Type B pancreatic cell (in vitro differentiated cells): Measurements from ENCODE around the gene ABCA2. TPM values are rescaled to one million over a fixed set of nuclear protein-coding genes. Genes with fewer than 3 reads are reported as not detected.
"Not testable (repeated sequence)": the region's sequence is repeated elsewhere in the genome, so short reads cannot be mapped to it uniquely, and the experiment has no call there.

Source experiments
- DNase-seq: peaks from one replicate; pipeline ENCODE4 v3.0.0; 2021; ENCODE audit warnings: mixed read lengths; ENCODE audit not compliant: unreplicated experiment; ENCODE audit errors: extremely low spot score
- H3K27ac Mint-ChIP-seq: 2 replicates; pipeline ENCODE4 v1.8.0; 2021; ENCODE audit warnings: mild to moderate bottlenecking, mixed read lengths
- H3K27me3 Mint-ChIP-seq: 2 replicates; pipeline ENCODE4 v1.8.0; 2021; ENCODE audit warnings: mixed read lengths
- H3K36me3 Mint-ChIP-seq: 2 replicates; pipeline ENCODE4 v1.8.0; 2021; ENCODE audit warnings: mixed read lengths
- H3K4me1 Mint-ChIP-seq: one replicate; pipeline ENCODE4 v1.8.0; 2021; ENCODE audit warnings: mixed read lengths; ENCODE audit not compliant: unreplicated experiment
- H3K4me3 Mint-ChIP-seq: 2 replicates; pipeline ENCODE4 v1.8.0; 2021; ENCODE audit warnings: mild to moderate bottlenecking, mixed read lengths
- H3K9me3 Mint-ChIP-seq: 2 replicates; pipeline ENCODE4 v1.8.0; 2021; ENCODE audit warnings: mixed read lengths
- CTCF ChIP-seq: fragments of 200-600 bp; sonication (generic); conservative IDR thresholded peaks from 2 replicates; pipeline ENCODE4 v1.5.0; 2021; ENCODE audit warnings: antibody characterized with exemption, mild to moderate bottlenecking
- total RNA-seq: library from RNA; stranded (reverse); gene quantifications from 2 replicates; pipeline ENCODE4 v1.2.1, GENCODE V29; 2021; ENCODE audit warnings: low replicate concordance

ABCA2 gene
- total RNA-seq, 1 donor from 2014 or later: 44.7 TPM

DNA sequence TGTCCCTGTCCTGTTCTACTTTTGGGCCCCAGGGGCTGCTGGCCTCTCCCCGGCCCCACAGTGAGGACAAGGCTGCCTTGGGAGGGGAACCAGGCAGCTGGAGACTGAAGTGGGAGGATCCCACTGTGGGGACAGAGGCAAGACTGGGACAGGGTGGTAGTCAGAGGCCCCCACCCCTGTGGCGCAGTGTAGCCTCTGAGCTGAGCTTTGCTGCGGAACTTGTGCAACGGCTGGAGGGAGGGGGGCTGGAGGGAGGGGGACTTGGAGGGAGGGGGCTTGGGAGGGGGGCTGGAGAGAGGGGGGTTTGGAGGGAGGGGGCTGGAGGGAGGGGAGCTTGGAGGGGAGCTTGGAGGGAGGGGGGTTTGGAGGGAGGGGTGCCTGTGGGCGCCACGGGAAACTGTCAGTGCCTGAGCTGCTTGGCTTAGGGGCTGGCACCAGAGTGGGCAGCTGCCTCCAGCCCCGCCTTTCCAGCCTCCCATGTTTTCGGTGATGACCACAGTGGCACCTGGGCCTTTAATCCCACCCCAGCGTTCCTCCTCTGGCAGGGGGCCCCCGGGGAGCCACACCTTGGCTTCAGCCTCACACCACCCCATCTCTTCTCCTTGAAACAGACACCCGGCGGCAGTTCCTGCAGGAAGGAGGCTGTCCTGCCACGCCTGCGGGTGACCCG, 6.1 kb upstream of the ABCA2 start:
- Mint-ChIP-seq H3K4me3 (no peak overlapping the region), H3K9me3 (no peaks in the 10 kb centered on the region), H3K4me1 (no peaks in the 10 kb centered on the region), H3K27ac (no peak overlapping the region), H3K36me3 (no peaks in the 10 kb centered on the region), H3K27me3 (no peaks in the 10 kb centered on the region)
- TF ChIP-seq CTCF: no peak
- DNase-seq: no peak

DNA sequence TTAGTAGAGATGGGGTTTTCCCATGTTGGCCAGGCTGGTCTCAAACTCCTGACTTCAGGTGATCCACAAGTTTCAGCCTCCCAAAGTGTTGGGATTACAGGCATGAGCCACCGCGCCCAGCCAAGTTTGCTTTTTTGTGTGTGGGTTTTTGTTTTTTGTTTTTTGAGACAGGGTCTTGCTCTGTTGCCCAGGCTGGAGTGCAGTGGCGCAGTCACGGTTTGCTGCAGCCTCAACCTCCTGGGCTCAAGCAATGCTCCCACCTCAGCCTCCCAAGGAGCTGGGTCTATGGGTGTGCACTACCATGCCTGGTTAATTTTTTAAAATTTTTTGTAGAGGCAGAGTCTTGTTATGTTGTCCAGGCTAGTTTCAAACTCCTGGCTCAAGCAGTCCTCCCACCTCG, 5.4 kb upstream of the ABCA2 start:
- not testable (repeated sequence) for H3K27ac Mint-ChIP-seq, H3K36me3 Mint-ChIP-seq, H3K9me3 Mint-ChIP-seq, H3K27me3 Mint-ChIP-seq, DNase-seq, H3K4me3 Mint-ChIP-seq, H3K4me1 Mint-ChIP-seq

DNA sequence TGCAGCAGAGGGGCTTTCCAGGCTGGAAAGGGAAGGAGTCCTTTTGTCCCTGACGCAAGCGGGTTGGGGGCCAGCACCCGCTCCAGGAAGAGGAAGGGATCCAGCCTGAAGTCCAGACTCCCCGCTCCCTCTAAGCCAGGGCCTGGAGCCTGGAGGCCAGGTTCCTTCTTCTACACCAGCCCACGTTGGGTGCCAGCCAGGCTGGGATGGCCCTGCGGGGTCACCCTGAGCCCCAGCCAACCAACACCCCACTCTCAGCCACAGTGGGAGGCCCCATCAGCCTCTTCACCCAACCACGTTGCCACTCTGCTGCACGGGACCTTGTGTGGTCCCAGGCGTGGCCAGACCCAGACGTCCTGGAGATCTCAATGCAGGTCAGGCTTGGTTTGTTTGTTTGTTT, 4.8 kb upstream of the ABCA2 start:
- TF ChIP-seq CTCF: no peak
- Mint-ChIP-seq H3K4me3 (no peak overlapping the region), H3K9me3 (no peaks in the 10 kb centered on the region), H3K27ac (no peak overlapping the region), H3K27me3 (no peaks in the 10 kb centered on the region), H3K36me3 (no peaks in the 10 kb centered on the region), H3K4me1 (no peaks in the 10 kb centered on the region)
- DNase-seq: no peak

GRCh38 chr9:137031904-137032640, 4.0 kb upstream of the ABCA2 start, which contains the start of gene FUT7:
TSS of gene FUT7 (minus strand) at chr9:137032088. CDS start at chr9:137031991, 97 bp downstream.
- H3K9me3 Mint-ChIP-seq: no peaks in the 10 kb centered on the region
- no peaks in the 10 kb centered on the region for H3K4me1 Mint-ChIP-seq
- H3K4me3 Mint-ChIP-seq: no peak within 1 kb of the TSS
- no peaks in the 10 kb centered on the region for H3K27me3 Mint-ChIP-seq
- H3K36me3 Mint-ChIP-seq: no peaks in the 10 kb centered on the region
- DNase-seq: no peak
- H3K27ac Mint-ChIP-seq: no peak within 1 kb of the TSS
- no peak for TF ChIP-seq CTCF

DNA sequence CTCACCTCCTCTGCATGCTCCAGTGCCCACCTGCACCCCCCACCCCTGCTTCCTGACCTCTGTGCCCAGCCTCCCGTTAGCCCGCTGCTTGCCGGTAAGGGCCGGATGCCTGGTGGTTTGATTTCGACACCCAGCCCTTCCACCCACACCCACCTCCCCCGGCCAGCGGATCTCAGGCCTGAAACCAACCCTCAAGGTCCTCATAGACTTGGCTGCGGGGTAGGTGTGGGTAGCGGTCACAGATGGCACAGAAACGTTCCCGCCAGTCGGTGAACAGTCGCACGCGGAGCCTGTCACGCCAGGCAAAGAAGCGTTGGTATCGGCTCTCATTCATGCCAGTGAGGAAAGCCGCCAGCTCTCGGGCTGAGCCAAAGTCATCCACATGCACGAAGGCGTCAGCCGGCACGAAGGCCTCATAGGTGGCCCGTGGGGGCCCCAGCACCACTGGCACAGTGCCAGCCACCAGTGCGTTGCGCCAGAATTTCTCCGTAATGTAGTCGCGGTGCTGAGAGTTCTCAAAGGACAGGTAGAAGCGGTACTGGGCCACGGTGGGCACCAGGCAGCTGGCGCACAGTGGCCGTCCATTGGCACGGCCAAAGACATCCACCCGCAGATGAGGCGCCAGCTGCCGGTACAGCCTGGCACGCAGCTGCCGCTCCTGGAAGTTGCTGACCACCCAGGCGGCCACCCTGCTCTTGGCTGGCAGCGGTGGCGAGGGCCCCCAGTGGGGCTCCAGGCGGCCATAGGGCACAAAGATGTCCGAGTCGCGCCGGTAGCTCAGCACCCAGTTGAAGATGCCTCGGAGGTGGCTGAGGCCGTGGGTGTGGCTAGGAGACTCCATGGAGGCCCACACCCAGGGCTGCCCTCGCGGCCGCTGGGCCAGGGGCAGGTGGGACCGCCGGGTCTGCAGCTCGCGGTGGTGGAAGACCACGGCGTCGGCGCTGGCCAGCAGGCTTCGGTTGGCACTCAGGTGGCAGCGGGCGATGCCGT, 2.8 kb upstream of the ABCA2 start:
- H3K4me1 Mint-ChIP-seq: no peaks in the 10 kb centered on the region
- H3K4me3 Mint-ChIP-seq: no peak overlapping the region
- H3K36me3 Mint-ChIP-seq: no peaks in the 10 kb centered on the region
- no peak overlapping the region for H3K27ac Mint-ChIP-seq
- no peak for TF ChIP-seq CTCF
- H3K9me3 Mint-ChIP-seq: no peaks in the 10 kb centered on the region
- no peaks in the 10 kb centered on the region for H3K27me3 Mint-ChIP-seq
- DNase-seq: no peak
